T follicular helper cell (primary cell): ENCODE measurements around the gene ITPR2.
"Not testable (repeated sequence)": the region's sequence is repeated elsewhere in the genome, so short reads cannot be mapped to it uniquely, and the experiment has no call there.

Experiments used
- DNase-seq: peaks from one replicate; pipeline ENCODE4 v3.0.0-alpha.2; 2020; ENCODE audit warnings: low read depth

The ITPR2 gene

DNA sequence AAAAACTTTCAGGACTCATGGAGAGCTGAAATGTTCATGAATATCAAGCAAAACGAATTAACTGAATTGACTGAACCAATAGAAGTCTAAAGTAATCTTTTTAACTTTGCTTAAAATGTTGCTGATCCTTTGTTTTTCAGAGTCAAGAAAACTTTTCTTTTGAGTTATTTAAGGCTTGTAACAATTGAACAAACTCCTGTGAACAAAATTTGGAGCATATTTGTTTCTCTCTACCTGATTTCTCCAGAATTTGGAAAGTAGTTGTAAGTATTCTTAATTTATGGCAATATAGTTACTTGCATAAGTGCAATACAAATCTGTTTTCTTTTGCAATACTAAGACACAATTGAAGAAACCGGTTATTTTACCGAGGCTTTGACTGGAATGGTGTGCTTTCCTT, 77.6 kb downstream of the ITPR2 start:
- not testable (repeated sequence) for DNase-seq

DNA sequence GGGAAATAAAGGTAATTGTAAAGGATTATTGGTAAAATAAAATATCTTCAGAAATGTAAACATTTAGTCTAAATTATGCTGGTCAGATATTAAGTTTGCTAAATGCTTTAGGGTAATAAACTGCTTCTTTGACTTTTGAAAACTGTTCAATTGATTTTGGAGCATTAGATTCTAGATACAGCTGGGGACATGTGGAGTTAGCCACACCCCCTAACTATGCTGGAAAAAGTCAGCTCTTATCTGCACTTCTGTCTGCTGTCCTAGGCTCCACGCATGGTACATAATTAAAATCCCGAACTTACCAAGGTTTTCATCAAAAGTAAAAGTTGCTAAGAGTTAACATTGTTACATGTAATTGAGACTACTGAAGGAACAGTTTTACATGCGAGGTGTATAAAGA, 78.8 kb downstream of the ITPR2 start:
- DNase-seq: no peak

DNA sequence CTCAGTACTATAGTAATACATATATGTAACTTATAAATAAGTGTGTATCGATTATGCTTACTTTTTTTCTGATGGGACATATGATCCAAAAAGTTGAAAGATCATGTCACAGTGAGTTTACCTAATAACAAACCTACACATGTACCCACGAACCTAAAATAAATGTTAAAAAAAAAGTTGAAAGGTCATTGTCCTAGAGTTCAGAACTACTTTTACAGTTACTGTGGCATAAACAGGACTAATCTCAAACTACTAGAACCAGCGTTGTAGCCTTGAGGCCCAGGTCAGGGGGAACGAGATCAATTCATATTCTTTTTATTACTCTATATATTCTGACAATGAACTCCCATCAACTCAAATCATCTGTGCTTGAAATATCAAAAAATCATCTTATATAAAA, 81.8 kb downstream of the ITPR2 start:
- no peak for DNase-seq

DNA sequence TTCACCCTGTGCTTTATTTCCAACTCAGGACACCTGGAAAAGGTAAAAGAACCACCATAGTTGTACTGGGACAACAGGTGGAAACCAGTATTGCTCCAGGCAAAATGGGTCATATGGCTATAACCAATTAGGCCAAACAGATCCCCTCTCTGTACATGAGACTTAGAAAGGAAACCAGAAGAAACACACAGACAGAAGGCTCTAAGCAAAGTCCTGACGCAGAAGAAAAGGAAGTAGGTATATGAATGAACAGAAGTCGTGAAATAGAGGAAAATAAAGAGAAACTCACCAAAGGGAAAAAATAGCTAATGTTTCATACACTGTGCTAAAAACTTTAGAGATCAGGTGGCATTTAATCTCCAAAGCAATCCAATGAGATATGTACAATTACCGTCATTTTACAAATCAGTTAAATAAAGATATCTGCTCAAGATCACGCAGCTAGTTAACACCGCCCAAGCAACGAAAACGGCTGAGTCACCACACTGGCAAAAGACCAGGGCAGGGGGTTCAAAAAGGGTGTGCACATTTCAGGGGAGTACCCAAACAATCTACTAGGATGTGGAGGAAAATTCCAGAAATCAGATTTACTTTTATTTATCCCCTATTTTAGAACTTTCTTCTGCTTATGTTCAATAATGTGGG, 82.3 kb downstream of the ITPR2 start:
- no peak for DNase-seq

DNA sequence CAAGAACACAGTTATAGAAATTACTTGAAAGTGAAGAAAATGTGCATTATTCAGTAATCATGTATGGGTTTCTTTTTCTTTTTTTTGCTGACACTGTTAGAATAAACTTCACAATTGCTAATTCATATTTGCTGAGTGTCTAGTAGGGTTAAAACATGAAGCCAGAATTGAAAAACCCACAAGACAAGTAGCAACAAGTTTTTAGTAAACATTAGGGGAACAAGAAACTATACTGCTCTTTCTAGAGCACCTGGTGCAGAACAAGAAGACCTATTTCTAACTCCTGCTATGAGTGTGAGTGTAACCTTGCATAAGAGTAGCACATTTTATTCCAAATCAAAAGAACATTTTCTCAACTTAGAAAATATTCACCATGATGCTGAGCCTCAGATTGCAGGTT, 83.2 kb downstream of the ITPR2 start:
- DNase-seq: no peak

DNA sequence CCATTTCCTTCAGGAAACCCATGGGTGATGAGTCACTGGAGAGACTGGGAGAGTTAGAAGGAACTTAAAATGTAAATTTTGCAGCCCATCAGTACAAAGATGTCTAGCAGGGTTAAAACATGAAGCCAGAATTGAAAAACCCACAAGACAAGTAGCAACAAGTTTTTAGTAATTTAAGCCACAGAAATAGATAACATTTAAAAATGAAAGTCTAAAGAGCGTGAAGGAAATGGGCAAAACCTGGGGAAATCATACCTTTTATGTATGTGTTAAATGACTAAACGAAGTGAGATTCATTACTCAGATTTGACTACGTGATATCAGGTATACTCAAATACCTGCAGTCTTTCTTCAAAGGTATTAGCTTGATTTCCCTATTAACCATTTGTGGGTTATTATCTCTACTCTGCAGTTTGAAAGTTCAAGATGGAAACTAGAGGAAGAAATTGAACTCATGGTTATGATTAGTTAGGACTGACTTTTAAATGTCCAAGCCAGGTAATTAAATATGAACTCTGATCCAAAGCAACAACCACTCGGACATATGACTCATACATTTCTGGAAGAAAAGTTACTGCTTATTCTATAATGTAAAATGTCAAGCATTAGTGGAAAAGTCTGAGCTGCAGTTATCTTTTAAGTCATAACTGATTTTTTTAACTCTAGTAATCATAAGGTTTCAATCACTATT, 84.1 kb downstream of the ITPR2 start:
- DNase-seq: no peak

DNA sequence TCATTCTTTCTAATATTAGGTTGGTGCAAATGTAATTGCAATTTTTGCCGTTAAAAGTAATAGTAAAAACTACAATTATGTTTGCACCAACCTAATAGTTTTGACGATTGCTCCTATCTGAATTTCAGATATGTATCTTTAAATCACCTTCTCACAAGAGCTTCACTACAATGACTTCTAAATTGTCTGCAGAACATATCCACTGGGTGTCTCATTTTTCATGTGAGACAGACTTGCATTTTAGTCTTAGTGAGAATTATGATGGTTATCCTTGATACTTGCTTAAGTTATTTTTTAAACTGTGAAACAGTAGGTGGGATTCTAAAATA, 84.6 kb downstream of the ITPR2 start:
- no peak for DNase-seq

DNA sequence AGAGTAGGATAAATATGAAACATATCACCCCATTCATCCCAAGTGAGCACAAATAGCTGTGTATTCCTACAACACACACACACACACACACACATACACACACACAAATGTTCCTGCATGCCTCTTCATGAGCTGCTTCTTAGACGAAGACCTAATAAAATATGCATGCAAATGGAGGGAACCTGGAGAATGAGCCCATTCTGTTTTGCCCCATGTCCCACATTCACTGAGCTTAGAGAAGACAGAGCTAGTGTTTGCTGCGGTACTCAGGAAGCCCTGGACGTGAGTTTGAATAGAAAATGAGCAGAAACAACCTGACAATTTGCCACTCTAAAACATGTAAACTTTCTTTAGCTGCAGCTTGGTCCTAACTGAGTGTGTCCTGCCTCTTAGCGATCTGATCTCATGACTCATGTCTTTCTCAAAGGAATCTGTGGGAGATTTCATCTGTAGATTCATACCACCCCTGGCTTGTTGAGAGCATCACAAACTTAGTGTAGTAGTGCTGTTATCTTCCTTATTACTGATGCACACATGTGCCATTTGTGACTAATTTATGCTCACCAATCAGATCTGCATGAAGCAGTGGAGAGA, 86.8 kb downstream of the ITPR2 start:
- DNase-seq: no peak

DNA sequence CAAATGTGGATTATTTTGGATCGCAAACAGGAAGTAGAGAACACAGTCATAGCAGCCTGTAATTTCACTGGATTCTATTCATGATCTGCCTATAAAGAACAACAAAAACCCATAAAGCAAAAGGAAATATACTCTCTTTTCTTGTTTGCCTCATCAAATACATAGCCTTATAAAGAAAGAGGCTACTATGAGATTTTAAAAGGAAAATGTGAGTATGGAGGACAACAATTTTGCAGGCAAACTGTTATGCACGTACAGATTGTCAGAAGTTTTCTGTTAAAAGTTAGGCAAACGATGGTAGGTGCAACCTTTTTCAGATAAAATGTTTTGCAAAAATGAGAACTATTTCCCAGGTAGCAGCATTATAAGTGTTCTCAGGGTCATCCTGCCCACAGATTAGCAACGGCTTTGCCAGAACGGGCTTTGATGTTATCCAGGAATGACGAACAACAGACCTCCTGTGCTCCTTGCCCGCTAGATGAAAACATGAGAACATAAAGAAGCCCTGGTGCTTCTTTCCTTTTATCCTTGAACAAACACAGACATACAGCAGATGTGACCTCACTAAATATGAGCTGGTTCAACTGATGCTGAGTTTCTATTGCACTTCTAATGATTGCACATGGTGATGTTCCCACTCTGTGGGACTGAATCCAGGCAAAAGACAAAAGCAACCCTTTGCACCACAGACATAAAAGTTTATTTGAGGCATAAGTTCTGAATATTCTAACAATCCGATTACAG, 88.1 kb downstream of the ITPR2 start:
- no peak for DNase-seq

DNA sequence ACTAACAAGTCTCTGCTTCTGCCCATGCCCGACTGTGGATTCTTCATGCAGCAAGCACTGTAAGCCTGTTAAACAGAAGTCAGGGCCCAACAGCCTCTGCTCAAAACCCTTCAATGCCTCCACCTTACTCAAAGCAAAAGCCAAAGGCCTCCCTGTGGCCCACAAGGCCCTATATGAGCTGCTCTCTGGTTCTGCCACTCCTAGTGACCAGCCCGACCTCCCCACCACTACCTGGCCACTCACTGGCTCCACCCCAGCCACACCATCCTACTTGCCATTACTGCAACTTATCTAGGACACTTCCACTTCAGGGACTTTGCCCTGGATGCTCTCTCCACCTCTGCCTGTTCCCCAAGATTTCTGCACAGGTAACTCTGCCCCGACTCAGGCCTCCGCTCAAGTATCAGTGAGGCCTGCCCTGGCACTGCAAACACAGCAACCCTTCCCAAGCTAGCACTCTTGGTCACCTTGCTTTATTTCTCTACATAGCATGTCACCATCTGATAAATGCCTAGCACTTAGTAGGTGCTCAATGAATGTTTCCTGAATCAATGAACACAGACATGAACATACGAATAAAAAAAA, 88.9 kb downstream of the ITPR2 start:
- no peak for DNase-seq

DNA sequence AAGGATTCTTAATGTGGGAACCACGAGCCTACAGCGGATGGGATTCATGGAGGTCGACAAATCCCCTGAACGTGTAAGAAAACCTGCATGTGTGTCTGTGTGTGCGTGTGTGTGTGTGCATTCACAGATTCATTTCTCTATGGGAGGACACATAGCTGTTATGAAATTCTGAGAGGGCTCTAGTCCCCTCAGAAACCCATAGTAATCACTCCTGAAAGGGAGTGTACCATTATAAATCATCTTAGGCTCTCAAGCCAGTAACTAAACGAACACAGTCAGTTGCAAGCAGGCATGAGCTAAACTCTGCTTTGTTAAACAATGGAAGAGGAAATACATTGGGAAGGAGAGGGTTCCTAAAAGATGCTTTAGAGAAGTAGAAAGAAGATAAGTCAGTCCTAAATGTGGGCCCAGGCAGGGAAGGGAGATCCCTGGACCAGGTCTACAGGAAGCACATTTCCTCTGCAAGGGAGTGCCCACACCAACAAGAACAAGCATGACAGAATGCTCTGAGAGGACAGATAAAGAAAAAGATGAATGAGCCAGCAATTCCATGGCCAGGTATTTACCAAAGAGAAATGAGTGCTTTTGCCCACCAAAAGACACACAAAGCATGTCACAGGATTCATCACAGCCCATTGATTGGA, 91.3 kb downstream of the ITPR2 start:
- no peak for DNase-seq

DNA sequence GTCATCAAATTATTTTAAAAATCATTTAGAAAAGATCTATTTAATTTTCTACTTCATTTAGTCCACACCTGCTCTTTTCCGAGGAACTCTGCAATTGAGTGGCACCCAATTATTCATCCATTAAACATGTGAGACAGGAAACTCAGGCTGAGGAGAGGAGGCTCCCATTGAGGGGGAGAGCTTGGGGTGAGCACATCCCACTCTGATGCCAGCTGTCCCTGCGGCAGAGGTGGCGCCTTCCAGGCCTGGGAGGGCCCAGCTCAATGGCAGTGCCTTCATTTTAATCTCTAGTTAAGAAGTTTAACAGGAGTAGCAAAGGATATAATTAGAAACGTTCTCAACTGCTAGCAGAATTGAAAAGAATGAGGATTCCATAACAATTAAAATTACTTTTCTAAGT, 92.0 kb downstream of the ITPR2 start:
- no peak for DNase-seq

DNA sequence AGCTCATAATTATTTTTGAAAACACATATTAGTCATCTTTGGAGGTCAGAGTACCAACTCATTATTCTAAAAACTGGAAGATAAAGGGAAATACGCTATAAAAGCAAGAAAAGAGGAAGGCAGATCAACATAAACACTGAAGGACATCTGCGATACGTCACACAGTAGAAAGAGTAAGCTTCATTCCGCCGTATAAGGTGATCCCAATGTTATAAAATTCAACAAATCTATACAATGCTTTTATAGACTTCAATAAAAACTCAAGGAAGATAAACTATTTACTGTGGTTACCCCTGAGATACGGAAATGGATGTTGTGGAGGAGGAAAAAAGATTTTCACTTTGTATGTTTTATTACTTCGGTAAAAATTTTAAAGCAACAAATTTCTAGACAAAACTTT, 92.6 kb downstream of the ITPR2 start:
- no peak for DNase-seq

DNA sequence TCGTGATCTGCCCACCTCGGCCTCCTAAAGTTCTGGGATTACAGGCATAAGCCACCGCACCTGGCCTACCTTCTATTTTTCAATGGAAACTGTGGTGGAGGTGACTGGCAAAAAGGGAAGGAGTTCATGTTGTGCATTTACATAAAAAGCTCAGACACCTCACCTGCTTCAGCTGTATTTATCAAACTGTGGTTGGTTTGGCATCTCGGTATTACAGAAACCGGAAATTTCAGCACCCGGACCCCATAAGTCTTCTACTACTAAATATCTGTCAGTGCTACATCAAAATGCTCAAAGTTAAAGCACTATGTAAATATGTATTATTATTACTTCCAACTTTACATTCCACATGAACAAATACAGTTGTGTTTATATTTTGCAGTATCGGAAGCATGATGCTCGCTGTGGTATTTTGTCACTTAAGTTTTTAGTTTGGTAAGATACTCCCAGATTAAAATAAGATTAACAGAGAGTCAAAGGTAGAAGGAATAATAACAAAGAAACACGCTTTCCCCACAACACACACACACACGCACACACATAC, 95.4 kb downstream of the ITPR2 start:
- DNase-seq: no peak

DNA sequence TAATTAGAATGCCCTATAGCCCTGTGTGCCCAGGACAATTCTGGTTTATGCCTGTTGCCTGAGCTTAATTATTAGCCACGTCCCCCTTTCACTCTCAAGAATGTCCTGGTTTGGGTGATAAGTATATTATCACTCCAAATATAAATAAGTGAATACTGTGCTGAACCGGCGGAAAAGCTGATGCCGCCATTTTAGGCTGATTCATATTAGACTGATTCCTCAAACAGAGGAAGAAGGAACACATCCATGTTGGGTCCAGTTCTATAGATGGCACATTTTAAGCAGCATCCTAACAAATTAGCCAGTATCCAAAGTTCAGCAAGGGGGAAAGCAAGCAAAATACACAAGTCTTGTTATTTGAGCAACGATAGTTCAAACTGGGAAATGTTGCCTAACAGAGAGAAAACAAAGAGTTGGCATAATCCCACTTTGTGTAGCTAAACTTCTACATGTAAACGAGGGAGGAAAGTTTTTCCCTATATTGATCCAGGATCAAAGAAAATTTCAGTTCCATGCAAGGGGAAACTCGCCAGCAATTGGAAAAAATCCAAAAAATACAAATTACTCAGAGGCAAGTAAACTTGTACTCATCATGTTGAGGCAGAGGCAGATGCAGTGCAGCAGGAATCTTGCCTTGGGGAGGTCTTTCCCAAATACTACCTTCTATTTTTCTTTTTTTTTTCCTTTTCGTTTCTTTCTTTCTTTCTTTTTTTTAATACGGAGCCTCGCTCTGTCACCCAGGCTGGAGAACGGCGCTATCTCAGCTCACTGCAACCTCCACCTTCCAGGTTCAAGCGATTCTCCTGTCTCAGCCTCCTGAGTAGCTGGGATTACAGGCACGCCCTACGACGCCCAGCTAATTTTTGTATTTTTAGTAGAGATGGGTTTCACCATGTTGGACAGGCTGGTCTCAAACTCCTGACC, 96.2 kb downstream of the ITPR2 start:
- DNase-seq: no peak

DNA sequence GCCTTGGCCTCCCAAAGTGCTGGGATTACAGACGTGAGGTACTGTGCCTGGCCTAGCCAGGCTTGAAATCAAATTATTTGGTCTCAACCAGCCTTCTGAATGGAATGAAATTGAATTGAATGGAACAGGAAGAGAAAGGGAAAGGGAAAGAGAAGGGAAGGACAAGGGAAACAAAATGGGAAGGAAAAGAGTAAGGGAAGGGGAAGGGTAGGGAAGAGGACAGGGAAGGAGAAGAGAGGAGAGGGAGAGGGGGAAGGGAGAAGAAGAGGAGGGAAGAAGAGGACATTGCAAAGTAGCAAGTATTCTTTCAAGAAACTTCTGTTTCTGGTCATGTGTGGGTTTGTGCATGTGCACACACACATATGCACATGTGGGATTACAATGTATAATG, 97.8 kb downstream of the ITPR2 start:
- DNase-seq: no peak

DNA sequence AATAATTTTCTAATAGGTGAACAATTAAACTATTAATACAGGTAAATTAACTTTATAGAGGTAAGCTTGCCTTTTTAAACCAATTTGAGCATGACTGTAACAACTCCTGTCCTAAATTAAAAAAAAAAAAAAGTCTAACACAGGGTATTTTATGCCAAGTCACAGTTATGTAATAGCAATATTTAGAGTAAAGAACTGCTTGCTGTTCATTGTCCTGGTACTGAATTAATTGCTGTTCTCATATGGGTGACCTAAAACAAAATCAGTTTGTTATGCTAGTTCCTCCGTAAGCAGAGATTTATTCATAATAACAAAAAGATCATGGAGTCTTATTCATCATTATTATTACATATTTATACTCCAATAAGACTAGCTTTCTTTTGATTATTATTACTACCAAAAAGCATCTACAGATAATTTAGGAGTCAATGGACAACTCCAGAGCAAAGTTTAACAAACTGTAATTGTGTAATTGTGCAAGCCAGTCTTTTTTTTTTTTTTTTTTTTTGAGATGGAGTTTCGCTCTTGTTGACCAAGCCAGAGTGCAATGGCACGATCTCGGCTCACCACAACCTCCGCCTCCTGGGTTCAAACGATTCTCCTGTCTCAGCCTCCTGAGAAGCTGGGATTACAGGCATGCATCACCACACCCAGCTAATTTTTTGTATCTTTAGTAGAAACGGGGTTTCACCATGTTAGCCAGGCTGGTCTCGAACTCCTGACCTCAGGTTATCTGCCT, 98.3 kb downstream of the ITPR2 start:
- no peak for DNase-seq

DNA sequence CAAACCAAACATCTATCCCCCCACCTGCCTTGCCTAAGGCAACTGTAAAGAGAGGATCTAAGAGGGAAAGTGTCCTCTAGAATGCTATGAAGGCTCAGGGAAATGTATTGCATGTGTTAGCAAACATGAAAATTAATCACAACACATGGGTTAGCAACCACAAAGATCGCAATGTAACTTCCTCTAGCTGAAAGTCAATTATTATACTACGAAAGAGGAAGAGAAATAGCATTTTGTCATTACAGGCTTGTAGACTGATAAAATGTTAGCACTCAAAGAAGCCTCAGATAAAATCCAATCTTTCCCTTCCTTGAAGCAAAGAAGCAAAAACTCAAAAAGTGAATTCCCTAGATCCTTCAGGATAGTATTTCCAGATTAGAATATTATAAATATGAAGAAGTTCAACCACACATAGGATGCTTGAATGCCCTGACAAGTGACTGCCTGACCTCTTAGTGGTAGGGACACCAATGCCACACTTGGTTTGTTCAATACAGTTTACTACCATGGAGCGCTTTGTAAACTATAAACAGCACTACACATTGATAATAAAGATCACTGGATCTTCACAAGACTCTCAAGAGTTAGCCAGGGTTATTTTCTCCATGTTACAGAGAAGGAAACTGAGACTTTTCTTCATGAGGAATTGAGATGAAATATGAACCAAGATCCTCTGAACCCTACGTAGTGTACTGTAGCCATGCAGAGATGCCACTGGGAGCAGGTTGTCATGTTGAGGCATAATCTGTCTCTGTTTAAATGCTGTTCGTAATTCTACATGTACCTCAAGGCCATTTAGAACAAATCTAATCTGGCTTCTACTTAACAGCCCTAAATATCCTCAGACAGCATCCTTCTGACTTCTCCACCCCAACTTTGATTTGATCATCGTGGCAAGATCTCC, 100.7 kb downstream of the ITPR2 start:
- DNase-seq: no peak
